HK-2 (cell line): Measurements from ENCODE around the gene POLR1E.

Experiments used
- DNase-seq: peaks from one replicate; pipeline ENCODE4 v3.0.0-alpha.2; 2018; ENCODE audit not compliant: unreplicated experiment

Gene POLR1E

GRCh38 chr9:37485389-37486255 lies at the start of gene POLR1E:
POLR1E (plus strand) TSS chr9:37485948; CDS start chr9:37486048, 100 bp downstream.
- peak; percentile 91 for DNase-seq

GRCh38 chr9:37436540-37436939 lies 49.2 kb upstream of the POLR1E start:
- no peak for DNase-seq

GRCh38 chr9:37437010-37437409 lies 48.7 kb upstream of the POLR1E start:
- no peak for DNase-seq

- no peak for DNase-seq
Measured at GRCh38 chr9:37437621-37438020, 48.1 kb upstream of the POLR1E start.

- no peak for DNase-seq
Measured at GRCh38 chr9:37438359-37438758, 47.4 kb upstream of the POLR1E start.

GRCh38 chr9:37441776-37442370 lies 43.9 kb upstream of the POLR1E start:
- no peak for DNase-seq

GRCh38 chr9:37442556-37442955 lies 43.2 kb upstream of the POLR1E start:
- no peak for DNase-seq

- no peak for DNase-seq
Measured at GRCh38 chr9:37443566-37443965, 42.2 kb upstream of the POLR1E start.

- no peak for DNase-seq
Measured at GRCh38 chr9:37444890-37445289, 40.9 kb upstream of the POLR1E start.

GRCh38 chr9:37445832-37446231 lies 39.9 kb upstream of the POLR1E start:
- no peak for DNase-seq

GRCh38 chr9:37446401-37446800 lies 39.3 kb upstream of the POLR1E start:
- no peak for DNase-seq

GRCh38 chr9:37447111-37447510 lies 38.6 kb upstream of the POLR1E start:
- DNase-seq = no peak

- no peak for DNase-seq
Measured at GRCh38 chr9:37449862-37450632, 35.7 kb upstream of the POLR1E start.

- DNase-seq = no peak
Measured at GRCh38 chr9:37451628-37452027, 34.1 kb upstream of the POLR1E start.

- DNase-seq = no peak
Measured at GRCh38 chr9:37452611-37453010, 33.1 kb upstream of the POLR1E start.

GRCh38 chr9:37453827-37454226 lies 31.9 kb upstream of the POLR1E start:
- no peak for DNase-seq

- no peak for DNase-seq
Measured at GRCh38 chr9:37454238-37454637, 31.5 kb upstream of the POLR1E start.

- DNase-seq = no peak
Measured at GRCh38 chr9:37455884-37456647, 29.7 kb upstream of the POLR1E start.

- no peak for DNase-seq
Measured at GRCh38 chr9:37456817-37457216, 28.9 kb upstream of the POLR1E start.

- DNase-seq = no peak
Measured at GRCh38 chr9:37464006-37464405, 21.7 kb upstream of the POLR1E start.

- DNase-seq = no peak
Measured at GRCh38 chr9:37464426-37465248, 21.1 kb upstream of the POLR1E start.
